ENCODE results near the gene HSD17B3. TPM values are rescaled to one million over a fixed set of nuclear protein-coding genes. Genes with fewer than 3 reads are reported as not detected.

HSD17B3 gene
- total RNA-seq, 4 donors from 2014 or later: 1.6 to 14.5 (median 2.0) TPM; not detected in 1

DNA sequence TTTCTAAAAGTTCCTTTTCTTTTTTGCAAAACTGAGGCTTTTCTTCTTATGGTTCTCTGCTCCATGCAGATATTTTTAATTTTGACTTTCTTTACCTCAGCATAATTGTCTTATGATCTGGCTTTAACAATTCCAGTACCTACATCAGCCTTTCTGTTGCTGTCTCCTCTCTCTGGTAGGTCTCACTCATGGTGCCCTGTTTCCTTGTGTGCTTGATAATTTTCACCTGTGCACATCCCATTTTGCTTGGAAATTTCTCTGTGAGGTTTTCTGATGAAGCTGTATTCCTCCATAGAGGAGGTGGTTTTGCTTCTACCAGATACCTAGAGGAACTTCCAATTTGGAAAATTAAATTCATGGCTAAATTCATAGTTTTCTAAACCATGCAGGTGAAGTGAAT is 2.3 kb upstream of the HSD17B3 start:
- Histone ChIP-seq H3K36me3 (no peaks in the 10 kb centered on the region), H3K4me3 (no peak overlapping the region), H3K27me3 (no peaks in the 10 kb centered on the region), H3K9me3 (no peaks in the 10 kb centered on the region), H3K4me1 (no peaks in the 10 kb centered on the region), H3K27ac (no peak overlapping the region)
- TF ChIP-seq POLR2A (IDR thresholded peaks at IDR 0.05) (no peak), CTCF (IDR thresholded peaks at IDR 0.05) (no peak)
- DNase-seq: no peak

DNA sequence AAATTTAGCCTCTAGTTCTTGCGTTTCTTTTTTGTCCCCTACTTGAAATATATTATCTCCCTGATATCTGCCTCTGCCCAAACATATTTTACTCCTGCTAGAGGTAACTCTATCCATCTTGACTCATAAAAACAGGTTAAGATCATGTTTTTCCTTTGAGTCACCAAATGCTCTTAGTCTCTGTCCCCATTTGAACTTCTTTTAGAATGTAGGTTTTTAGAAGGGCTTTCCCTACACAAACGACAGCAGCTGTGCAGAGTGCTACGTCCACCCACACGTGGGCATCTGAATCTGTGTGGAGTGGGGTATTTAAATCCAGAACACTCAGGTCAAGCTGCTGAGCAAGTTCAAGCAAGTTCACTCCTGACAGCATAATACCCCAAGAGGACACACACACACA is 2.2 kb downstream of the HSD17B3 start:
- Histone ChIP-seq H3K9me3 (no peaks in the 10 kb centered on the region), H3K27me3 (no peaks in the 10 kb centered on the region), H3K27ac (no peak overlapping the region), H3K4me3 (no peak overlapping the region), H3K4me1 (no peaks in the 10 kb centered on the region), H3K36me3 (no peaks in the 10 kb centered on the region)
- TF ChIP-seq POLR2A (IDR thresholded peaks at IDR 0.05) (no peak), CTCF (IDR thresholded peaks at IDR 0.05) (no peak)
- DNase-seq: no peak

DNA sequence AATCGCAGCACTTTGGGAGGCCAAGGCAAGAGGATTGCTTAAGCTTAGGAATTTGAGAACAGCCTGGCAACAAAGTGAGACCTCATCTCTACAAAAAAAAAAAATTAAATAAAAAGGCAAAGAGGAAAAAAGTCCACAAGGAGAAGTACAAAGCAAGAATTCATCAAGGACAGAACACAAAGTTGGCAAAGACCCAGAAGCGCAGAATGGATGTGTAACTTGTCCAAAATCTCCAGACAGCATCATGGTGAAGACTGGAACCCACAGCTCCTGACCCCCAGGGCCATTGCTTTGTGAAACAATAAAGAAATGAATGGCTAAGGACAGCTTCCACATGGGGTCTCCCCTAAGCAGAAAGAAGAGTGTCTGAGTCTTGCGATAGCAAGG is 7.8 kb downstream of the HSD17B3 start:
- DNase-seq: no peak
- H3K27ac ChIP-seq: no peak overlapping the region
- no peaks in the 10 kb centered on the region for H3K36me3 ChIP-seq
- H3K4me1 ChIP-seq: no peaks in the 10 kb centered on the region
- TF ChIP-seq CTCF (IDR thresholded peaks at IDR 0.05): no peak
- no peak for TF ChIP-seq POLR2A (IDR thresholded peaks at IDR 0.05)
- no peaks in the 10 kb centered on the region for H3K9me3 ChIP-seq
- no peaks in the 10 kb centered on the region for H3K27me3 ChIP-seq
- H3K4me3 ChIP-seq: no peak overlapping the region

- no peaks in the 10 kb centered on the region for H3K9me3 ChIP-seq
- DNase-seq: no peak
- H3K4me1 ChIP-seq: no peaks in the 10 kb centered on the region
- no peak overlapping the region for H3K27ac ChIP-seq
- TF ChIP-seq POLR2A (IDR thresholded peaks at IDR 0.05) (no peak), CTCF (IDR thresholded peaks at IDR 0.05) (no peak)
- no peak overlapping the region for H3K4me3 ChIP-seq
- H3K27me3 ChIP-seq: no peaks in the 10 kb centered on the region
- no peaks in the 10 kb centered on the region for H3K36me3 ChIP-seq
Measured at GRCh38 chr9:96293498-96294158, 8.3 kb downstream of the HSD17B3 start.

DNA sequence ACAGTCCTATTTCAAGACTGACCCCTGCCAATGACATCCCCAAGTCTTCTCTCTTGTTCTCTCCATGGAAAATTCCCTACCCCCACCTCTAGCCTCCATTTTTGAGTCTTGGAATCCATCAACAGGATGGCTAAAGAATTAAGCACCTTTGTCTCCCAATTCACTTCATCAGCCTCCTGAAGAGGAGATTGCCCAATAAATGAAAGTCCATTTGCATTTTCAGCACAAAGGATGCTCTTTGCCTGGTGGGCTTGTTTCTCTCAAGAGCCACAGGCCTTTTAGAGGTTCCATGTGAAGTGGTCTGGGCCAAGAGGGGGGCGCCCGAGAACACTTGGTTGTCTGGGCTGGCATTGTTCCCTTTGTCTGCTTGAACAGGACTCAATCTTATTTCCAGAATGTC is 12.6 kb downstream of the HSD17B3 start:
- Histone ChIP-seq H3K4me1 (no peaks in the 10 kb centered on the region), H3K27me3 (no peaks in the 10 kb centered on the region), H3K27ac (no peak overlapping the region), H3K9me3 (no peaks in the 10 kb centered on the region), H3K36me3 (no peaks in the 10 kb centered on the region), H3K4me3 (no peak overlapping the region)
- DNase-seq: no peak
- TF ChIP-seq POLR2A (IDR thresholded peaks at IDR 0.05): no peak
- no peak for TF ChIP-seq CTCF (IDR thresholded peaks at IDR 0.05)

DNA sequence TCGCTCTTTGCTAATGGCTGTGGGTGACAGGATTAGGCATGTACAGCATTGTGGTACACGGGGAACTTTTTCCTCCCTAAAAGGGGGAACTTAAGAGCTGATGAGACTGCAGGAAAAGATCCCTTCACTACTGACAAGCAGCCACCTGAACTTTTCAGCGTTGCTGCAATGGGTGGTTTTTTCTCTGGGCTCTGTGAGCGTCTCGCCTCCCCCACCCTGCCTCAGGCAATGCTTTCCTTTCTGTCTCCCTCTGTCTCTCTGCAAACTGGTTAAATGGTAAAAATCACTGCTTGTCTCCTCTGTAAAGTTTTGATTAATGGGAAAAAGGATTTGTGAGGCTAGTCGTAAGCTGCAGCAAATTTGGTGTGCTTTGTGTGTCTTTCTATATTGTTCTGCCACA is 20.3 kb downstream of the HSD17B3 start:
- Histone ChIP-seq H3K36me3 (no peaks in the 10 kb centered on the region), H3K4me3 (no peak overlapping the region), H3K4me1 (no peaks in the 10 kb centered on the region), H3K27ac (no peak overlapping the region), H3K9me3 (no peaks in the 10 kb centered on the region), H3K27me3 (no peaks in the 10 kb centered on the region)
- no peak for DNase-seq
- no peak for TF ChIP-seq POLR2A (IDR thresholded peaks at IDR 0.05)
- no peak for TF ChIP-seq CTCF (IDR thresholded peaks at IDR 0.05)

All from Peyer's patch (tissue), 4 donors.